IPS-15b (cell line): ENCODE results near the gene SGO1.

Experiments
- H3K27me3 ChIP-seq: one replicate; pipeline ENCODE4 v1.6.1; 2013; ENCODE audit warnings: low read length; ENCODE audit not compliant: control insufficient read depth, insufficient read depth
- H3K36me3 ChIP-seq: one replicate; pipeline ENCODE4 v1.6.1; 2013; ENCODE audit warnings: low read length; ENCODE audit not compliant: control insufficient read depth, insufficient read depth
- H3K4me1 ChIP-seq: one replicate; pipeline ENCODE4 v1.6.1; 2013; ENCODE audit warnings: mild to moderate bottlenecking, low read length; ENCODE audit not compliant: control insufficient read depth, insufficient read depth
- H3K4me3 ChIP-seq: one replicate; pipeline ENCODE4 v1.5.1; 2013; ENCODE audit warnings: low read depth, low read length
- H3K9ac ChIP-seq: one replicate; pipeline ENCODE4 v1.6.1; 2013; ENCODE audit warnings: low read depth, mild to moderate bottlenecking, low read length
- H3K9me3 ChIP-seq: one replicate; pipeline ENCODE4 v1.6.1; 2013; ENCODE audit warnings: mild to moderate bottlenecking, low read length; ENCODE audit not compliant: control insufficient read depth, insufficient read depth

Gene SGO1

DNA sequence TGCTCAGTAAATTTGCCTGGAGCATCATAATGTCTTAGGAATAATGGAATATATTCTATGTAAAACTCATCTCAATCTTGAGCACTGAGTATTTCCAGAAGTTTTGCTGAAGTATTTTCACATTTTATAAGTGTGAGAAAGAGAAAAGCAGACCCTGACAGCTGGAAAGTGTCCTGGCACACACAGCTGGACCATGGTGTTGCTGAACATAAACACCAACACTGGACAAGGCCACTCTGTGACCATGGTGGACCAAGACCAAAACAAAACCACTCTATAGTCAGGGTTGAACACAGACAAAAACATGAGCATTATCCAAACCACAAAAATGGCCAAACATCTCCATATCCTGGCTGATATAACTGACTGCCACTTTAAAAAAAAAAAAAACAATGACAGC is 15.1 kb upstream of the SGO1 start:
- no peaks in the 10 kb centered on the region for H3K27me3 ChIP-seq
- H3K9me3 ChIP-seq = no peaks in the 10 kb centered on the region

DNA sequence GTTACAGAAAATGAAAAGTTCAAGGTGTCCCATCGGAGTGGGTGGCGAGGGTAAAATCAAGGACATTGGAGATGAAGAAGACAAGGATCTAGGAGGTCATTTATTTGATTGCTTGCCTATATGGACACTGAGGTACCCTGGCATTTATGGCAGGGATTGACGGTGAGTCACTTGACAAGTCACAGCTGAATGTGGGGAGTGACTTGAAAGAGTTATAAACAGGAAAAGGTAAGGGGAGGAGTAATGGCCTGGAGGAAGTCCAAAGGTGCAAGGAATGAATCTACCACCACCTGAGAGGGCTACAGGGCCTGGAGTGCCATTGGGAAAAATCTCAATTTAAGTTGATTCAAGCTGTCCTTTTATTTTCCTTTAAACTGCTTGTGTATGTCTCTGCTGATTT is 11.8 kb upstream of the SGO1 start:
- H3K9me3 ChIP-seq = no peaks in the 10 kb centered on the region
- no peaks in the 10 kb centered on the region for H3K4me1 ChIP-seq
- no peaks in the 10 kb centered on the region for H3K36me3 ChIP-seq
- no peak overlapping the region for H3K9ac ChIP-seq
- H3K27me3 ChIP-seq = no peaks in the 10 kb centered on the region
- no peak overlapping the region for H3K4me3 ChIP-seq

More for the DNA sequence above, 15.1 kb upstream of the SGO1 start:
- Histone ChIP-seq H3K4me1 (no peaks in the 10 kb centered on the region), H3K36me3 (no peaks in the 10 kb centered on the region), H3K9ac (no peak overlapping the region), H3K4me3 (no peak overlapping the region)

DNA sequence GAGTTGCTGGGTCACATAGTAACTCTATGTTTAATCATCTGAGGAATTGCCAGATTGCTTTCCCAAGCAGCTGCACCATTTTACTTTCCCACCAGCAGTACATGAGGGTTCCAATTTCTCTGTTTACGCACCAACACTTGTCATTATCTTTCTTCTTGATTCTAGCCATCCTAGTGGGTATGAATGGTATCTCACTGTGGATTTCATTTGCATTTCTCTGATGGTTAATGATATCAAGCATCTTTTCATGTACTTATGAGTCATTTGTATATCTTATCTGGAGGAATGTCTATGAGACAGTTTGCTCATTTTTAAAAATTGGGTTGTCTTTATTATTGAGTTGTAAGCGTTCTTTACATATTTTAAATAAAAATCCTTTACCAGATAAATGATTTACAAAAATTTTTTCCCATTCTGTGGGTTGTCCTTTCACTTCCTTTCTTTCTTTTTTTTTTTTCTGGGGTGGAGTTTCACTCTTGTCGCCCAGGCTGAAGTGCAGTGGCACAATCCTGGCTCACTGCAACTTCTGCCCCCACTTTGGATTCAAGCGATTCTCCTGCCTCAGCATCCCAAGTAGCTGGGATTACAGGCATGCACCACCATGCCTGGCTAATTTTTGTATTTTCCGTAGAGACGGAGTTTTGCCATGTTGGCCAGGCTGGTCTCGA is 8.9 kb upstream of the SGO1 start:
- Histone ChIP-seq H3K4me1 (no peaks in the 10 kb centered on the region), H3K9ac (no peak overlapping the region), H3K27me3 (no peaks in the 10 kb centered on the region), H3K36me3 (no peaks in the 10 kb centered on the region), H3K4me3 (no peak overlapping the region), H3K9me3 (no peaks in the 10 kb centered on the region)

DNA sequence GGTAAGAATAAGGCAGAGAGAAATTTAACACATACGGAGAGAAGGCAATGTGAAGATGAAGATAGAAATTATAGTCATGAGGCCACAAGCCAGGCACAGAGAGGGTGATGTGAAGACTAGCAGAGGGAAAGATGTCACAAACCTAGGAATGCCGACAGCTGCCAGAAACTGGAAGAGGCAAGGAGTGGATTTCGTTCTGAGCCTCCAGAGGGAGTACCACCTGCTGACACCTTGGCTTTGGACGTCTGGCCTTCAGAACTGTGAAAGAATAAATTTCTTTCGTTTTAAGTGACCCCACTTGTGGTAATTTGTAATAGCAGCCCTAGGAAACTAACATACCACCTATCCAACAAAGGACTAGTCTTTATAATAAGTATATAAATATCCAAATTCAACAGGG is 5.0 kb upstream of the SGO1 start:
- Histone ChIP-seq H3K27me3 (no peaks in the 10 kb centered on the region), H3K9ac (no peak overlapping the region), H3K4me1 (no peaks in the 10 kb centered on the region), H3K9me3 (no peaks in the 10 kb centered on the region), H3K36me3 (no peaks in the 10 kb centered on the region), H3K4me3 (no peak overlapping the region)

DNA sequence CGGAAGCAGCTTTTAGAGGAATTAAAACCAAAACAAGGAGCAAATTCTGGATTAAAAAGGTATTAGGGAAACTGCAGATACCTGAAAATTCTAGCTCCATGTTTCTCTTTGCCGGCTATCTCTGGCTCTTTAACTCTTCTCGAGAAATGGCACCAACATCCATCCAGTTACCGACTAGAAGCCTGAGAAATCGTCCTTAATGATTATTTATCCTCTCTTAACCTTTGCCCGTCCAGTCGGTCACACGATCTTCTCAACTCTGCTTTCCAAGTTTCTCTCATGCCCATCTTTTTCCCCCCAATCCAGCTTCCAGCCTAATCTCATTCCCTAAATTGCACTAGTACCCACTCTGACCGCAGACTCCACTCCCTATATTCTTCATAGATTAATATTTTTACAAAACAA is 596 bp upstream of the SGO1 start:
- Histone ChIP-seq H3K4me1 (no peaks in the 10 kb centered on the region), H3K9ac (peak overlapping the region; percentile 97), H3K36me3 (peaks cover 4% of the 10 kb centered on the region), H3K4me3 (peak overlapping the region; percentile 88), H3K27me3 (no peaks in the 10 kb centered on the region), H3K9me3 (no peaks in the 10 kb centered on the region)

DNA sequence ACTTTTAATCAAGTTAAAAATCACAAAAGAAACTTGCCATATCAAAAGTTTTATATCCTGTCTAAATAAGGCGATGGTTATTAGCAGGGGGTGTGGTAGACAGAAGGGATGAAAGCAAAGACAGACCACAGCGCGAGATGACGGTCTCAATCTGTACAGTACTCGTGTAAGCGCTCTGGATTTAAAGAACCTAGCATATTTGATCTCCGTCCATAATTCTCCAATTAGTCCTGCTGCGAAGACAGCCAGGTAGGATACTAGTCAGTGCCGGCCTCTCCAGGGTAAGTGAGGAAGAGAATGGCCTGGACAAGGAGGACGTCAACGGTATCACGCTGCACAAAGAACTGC is 701 bp downstream of the SGO1 start:
- H3K27me3 ChIP-seq = no peaks in the 10 kb centered on the region
- peaks cover 6% of the 10 kb centered on the region for H3K36me3 ChIP-seq
- no peaks in the 10 kb centered on the region for H3K4me1 ChIP-seq
- peak overlapping the region; percentile 97 for H3K9ac ChIP-seq
- no peaks in the 10 kb centered on the region for H3K9me3 ChIP-seq
- H3K4me3 ChIP-seq = peak overlapping the region; percentile 88

DNA sequence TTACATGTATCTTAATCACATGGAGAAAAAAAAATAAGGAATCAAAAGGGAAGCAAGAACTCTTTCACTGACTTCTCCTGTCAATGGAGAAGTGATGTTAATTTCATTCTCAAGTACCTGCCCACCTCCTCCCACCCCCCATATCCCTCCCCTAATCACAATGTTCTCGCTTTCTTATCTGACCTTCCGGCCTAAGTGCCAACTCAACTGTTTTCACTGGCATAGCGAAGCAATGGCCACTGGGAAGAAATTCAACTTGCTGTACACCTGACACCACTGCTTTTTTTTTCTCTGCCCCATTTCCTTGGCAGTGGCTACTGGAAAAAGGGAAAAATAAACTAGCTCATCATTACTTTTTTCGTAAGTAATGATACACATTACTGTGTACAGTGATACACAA is 3.8 kb downstream of the SGO1 start:
- Histone ChIP-seq H3K4me3 (no peak overlapping the region), H3K9me3 (no peaks in the 10 kb centered on the region), H3K9ac (no peak overlapping the region), H3K36me3 (peaks cover 14% of the 10 kb centered on the region), H3K4me1 (no peaks in the 10 kb centered on the region), H3K27me3 (no peaks in the 10 kb centered on the region)

DNA sequence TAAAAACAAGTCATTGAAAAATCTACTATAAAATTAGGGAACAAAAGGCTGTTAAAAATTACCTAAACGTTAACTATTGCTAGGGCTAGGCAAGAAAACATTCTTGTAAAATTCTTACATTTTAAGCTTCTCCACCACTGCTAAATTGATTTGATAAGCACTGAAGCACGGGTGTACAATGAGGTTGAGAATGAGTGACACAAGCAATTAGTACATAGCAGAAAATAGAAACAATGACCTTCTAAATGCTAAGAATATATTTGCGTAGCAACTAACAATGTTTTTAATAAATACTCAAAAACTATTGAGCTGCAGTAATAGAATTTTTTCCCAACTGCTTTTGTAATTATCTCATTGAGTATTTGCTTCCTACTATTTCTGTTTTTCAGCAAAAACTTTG is 4.7 kb downstream of the SGO1 start:
- peaks cover 14% of the 10 kb centered on the region for H3K36me3 ChIP-seq
- H3K9ac ChIP-seq = no peak overlapping the region
- H3K27me3 ChIP-seq = no peaks in the 10 kb centered on the region
- no peaks in the 10 kb centered on the region for H3K9me3 ChIP-seq
- no peak overlapping the region for H3K4me3 ChIP-seq
- no peaks in the 10 kb centered on the region for H3K4me1 ChIP-seq

DNA sequence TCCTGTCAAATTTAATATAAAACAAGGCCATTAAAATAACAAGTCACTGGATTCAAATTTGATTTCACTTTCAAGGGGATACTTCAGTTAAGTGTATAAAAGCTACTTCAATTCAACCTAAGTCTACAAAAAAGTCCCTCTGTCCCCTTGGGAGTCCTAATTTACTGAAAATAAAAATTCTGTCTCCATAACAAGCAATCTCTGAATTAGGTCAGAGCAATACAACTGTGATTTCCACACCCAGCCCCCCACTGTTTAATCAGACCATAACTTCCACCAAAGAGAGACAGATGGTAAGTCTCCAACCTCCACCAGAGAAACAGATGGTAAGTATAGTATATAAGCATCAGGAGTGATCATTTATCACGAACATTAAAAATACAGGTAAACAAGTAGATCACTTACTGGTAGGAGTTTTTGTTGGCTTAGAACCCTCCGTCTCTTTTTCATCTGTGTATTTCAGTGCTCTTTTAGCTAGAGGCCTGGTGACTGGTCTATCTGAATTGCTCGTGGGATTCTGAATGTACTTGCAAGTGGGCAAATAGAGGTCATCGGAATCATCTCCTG is 12.1 kb downstream of the SGO1 start:
- Histone ChIP-seq H3K27me3 (no peaks in the 10 kb centered on the region), H3K4me3 (no peak overlapping the region), H3K9me3 (no peaks in the 10 kb centered on the region), H3K4me1 (no peaks in the 10 kb centered on the region), H3K36me3 (peaks cover 3% of the 10 kb centered on the region), H3K9ac (no peak overlapping the region)

DNA sequence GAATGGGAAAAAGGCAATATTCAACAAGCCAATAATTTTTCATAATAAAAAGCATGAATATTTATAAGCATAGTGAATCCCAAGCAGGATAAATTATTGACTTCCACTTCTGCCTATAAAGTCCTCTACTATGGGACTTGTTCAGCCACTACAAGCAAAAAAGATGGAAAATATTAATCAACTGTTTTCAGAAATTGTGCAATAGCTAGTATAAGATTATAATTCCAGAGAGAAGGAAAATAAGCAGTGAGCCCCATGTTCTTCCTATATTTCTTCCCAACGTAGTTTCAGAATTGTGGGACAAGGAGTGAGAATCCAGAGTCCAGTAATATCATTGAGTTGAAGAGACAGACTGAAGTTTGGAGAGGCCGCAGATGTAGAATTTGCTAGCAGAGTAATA is 24.3 kb downstream of the SGO1 start:
- H3K36me3 ChIP-seq = peaks cover 3% of the 10 kb centered on the region

DNA sequence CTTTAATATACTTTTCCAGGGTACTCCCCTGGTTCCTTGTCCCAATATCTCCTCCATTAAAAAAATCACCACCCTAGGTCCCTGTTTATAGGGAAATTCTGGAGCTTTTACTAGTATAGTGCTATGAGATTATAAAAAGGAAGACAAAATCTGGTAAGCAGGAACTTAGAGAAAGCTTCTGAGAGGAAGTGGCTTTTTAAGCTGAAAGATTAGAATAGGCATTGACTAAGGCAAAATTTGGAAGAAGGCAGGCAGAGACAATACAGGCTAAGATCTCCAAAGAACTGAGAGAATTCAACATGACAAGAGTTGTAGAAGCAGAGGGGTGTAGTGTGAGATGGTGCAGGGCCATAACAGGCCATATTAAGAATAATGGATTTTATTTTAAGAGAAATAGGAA is 25.8 kb downstream of the SGO1 start:
- no peaks in the 10 kb centered on the region for H3K9me3 ChIP-seq
- no peak overlapping the region for H3K9ac ChIP-seq
- no peak overlapping the region for H3K4me3 ChIP-seq
- no peaks in the 10 kb centered on the region for H3K27me3 ChIP-seq
- H3K36me3 ChIP-seq = peaks cover 3% of the 10 kb centered on the region
- no peaks in the 10 kb centered on the region for H3K4me1 ChIP-seq

More for the DNA sequence above, 24.3 kb downstream of the SGO1 start:
- H3K4me1 ChIP-seq = no peaks in the 10 kb centered on the region
- H3K27me3 ChIP-seq = no peaks in the 10 kb centered on the region
- H3K9me3 ChIP-seq = no peaks in the 10 kb centered on the region
- no peak overlapping the region for H3K9ac ChIP-seq
- H3K4me3 ChIP-seq = no peak overlapping the region

DNA sequence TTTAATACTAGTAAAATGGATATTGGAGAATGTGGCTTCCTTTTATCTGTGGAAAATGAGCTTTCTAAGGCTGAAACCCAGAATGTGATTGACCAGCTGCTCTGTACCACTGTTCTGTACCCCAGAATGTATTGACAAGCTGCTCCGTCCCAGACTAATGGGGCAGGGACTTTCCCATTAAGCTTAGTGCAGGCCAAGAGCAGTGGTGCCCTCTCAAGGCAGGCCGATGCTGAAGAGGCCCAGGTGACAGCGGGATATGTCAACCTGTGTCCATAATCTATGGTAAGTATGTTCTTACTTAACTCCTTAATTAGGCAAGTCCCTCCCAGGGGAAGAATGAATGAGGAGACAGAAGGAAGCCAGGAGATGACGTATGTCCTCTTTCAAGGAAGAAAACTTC is 31.1 kb downstream of the SGO1 start:
- no peak overlapping the region for H3K9ac ChIP-seq
- no peaks in the 10 kb centered on the region for H3K4me1 ChIP-seq
- no peaks in the 10 kb centered on the region for H3K9me3 ChIP-seq
- H3K4me3 ChIP-seq = no peak overlapping the region
- no peaks in the 10 kb centered on the region for H3K27me3 ChIP-seq
- peaks cover 3% of the 10 kb centered on the region for H3K36me3 ChIP-seq
